H1 (cell line): ENCODE results near the gene MIB1. TPM values are rescaled to one million over a fixed set of nuclear protein-coding genes. Genes with fewer than 3 reads are reported as not detected.

Experiments
- CTCF ChIA-PET: fragments of 300-600 bp; sonication (Branson Sonifier 250); formaldehyde crosslinking; loops from one replicate; lab custom pipeline; 2021; ENCODE audit not compliant: partially characterized antibody; lab: Charles Lee
- POLR2A ChIA-PET: fragments of 300-600 bp; sonication (Branson Sonifier 250); formaldehyde crosslinking; loops from one replicate; lab custom pipeline; 2021; ENCODE audit warnings: inconsistent platforms; ENCODE audit not compliant: partially characterized antibody; lab: Charles Lee
- DNase-seq, 2 experiments: peaks; one replicate each; pipeline versions ENCODE4 v3.0.0 to v3.0.0-alpha.2; 2010 to 2022; ENCODE audit warnings: low spot score in 2 of 2, low read depth in 1 of 2, mixed read lengths in 1 of 2
- FAIRE-seq: peaks from 2 replicates; lab custom pipeline; 2011; peaks lifted over from hg19 to GRCh38; lab: Jason Lieb, UNC
- H2AFZ ChIP-seq: 2 replicates; pipeline ENCODE4 v1.8.1; 2012; ENCODE audit warnings: low read length, inconsistent platforms
- H2AK5ac ChIP-seq: 2 replicates; pipeline ENCODE4 v1.6.1; 2013; ENCODE audit warnings: low read depth, low read length
- H2BK120ac ChIP-seq: replicated peaks from 2 replicates; pipeline ENCODE3; 2013; ENCODE audit warnings: low read depth, low read length, inconsistent platforms
- H2BK12ac ChIP-seq: 2 replicates; pipeline ENCODE4 v1.6.1; 2013; ENCODE audit warnings: low read depth, low read length
- H2BK15ac ChIP-seq: 2 replicates; pipeline ENCODE4 v1.6.1; 2013; ENCODE audit warnings: low read length
- H2BK20ac ChIP-seq: 2 replicates; pipeline ENCODE4 v1.6.1; 2013; ENCODE audit warnings: low read length
- H2BK5ac ChIP-seq: 2 replicates; pipeline ENCODE4 v1.6.1; 2013; ENCODE audit warnings: low read depth, low read length
- H3K14ac ChIP-seq: 2 replicates; pipeline ENCODE4 v1.6.1; 2013; ENCODE audit warnings: inconsistent platforms; ENCODE audit not compliant: insufficient read length
- H3K18ac ChIP-seq: 2 replicates; pipeline ENCODE4 v1.6.1; 2013; ENCODE audit warnings: low read length; ENCODE audit errors: extremely low read depth
- H3K23ac ChIP-seq: 2 replicates; pipeline ENCODE4 v1.6.1; 2013; ENCODE audit warnings: inconsistent platforms; ENCODE audit not compliant: insufficient read length
- H3K23me2 ChIP-seq: 2 replicates; pipeline ENCODE4 v1.6.1; 2013; ENCODE audit warnings: low read depth, low read length
- H3K27ac ChIP-seq: 2 replicates; pipeline ENCODE4 v1.6.1; 2011; ENCODE audit warnings: low read depth, low read length, inconsistent platforms
- H3K27me3 ChIP-seq, 4 experiments: replicated peaks in 1 of 4; 1 replicate in 1 of 4; 2 replicates in 3 of 4; pipeline versions ENCODE4 v1.6.1 to v1.8.1; 2011 to 2013; ENCODE audit warnings: low read length in 3 of 4, mild to moderate bottlenecking in 3 of 4, inconsistent platforms in 2 of 4, mixed read lengths in 2 of 4, moderate library complexity in 1 of 4; ENCODE audit not compliant: control insufficient read depth in 3 of 4, insufficient read depth in 3 of 4; ENCODE audit errors: extremely low read depth in 1 of 4
- H3K36me3 ChIP-seq, 4 experiments: 2 replicates each; pipeline versions ENCODE4 v1.6.1 to v1.8.1; 2011 to 2013; ENCODE audit warnings: mild to moderate bottlenecking in 4 of 4, low read length in 3 of 4, moderate library complexity in 2 of 4, control low read depth in 1 of 4, inconsistent platforms in 1 of 4; ENCODE audit not compliant: insufficient read depth in 4 of 4, control insufficient read depth in 2 of 4
- H3K4ac ChIP-seq: replicated peaks from 2 replicates; pipeline ENCODE3; 2013; ENCODE audit warnings: low read length, low read depth, mixed read lengths, inconsistent platforms; ENCODE audit not compliant: insufficient read length
- H3K4me1 ChIP-seq, 4 experiments: replicated peaks in 1 of 4; 1 replicate in 1 of 4; 2 replicates in 3 of 4; pipeline versions ENCODE4 v1.6.1 to v1.8.1; 2011 to 2013; ENCODE audit warnings: low read length in 3 of 4, inconsistent platforms in 2 of 4, mixed read lengths in 1 of 4; ENCODE audit not compliant: insufficient read depth in 4 of 4, control insufficient read depth in 3 of 4
- H3K4me2 ChIP-seq, 2 experiments: 2 replicates each; pipeline versions ENCODE4 v1.6.1 to v1.8.1; 2011 to 2013; ENCODE audit warnings: low read depth in 2 of 2, low read length in 2 of 2, control low read depth in 1 of 2, inconsistent platforms in 1 of 2, mild to moderate bottlenecking in 1 of 2; ENCODE audit not compliant: insufficient read depth in 1 of 2
- H3K4me3 ChIP-seq, 4 experiments: fragments of 200-600, 300-600 bp in 1 of 4; sonication (generic), shearing (Covaris generic), sonication (Bioruptor Twin) in 1 of 4; 2 replicates each; pipeline versions ENCODE4 v1.5.1 to v1.8.1; 2011 to 2016; ENCODE audit warnings: low read length in 4 of 4, low read depth in 3 of 4, control low read depth in 2 of 4, inconsistent platforms in 2 of 4, mild to moderate bottlenecking in 2 of 4, mixed read lengths in 1 of 4, moderate library complexity in 1 of 4; ENCODE audit not compliant: insufficient read depth in 2 of 4; ENCODE audit errors: extremely low read depth in 1 of 4
- H3K56ac ChIP-seq: replicated peaks from 2 replicates; pipeline ENCODE3; 2013; ENCODE audit warnings: low read depth, mild to moderate bottlenecking, mixed read lengths, low read length, inconsistent platforms; ENCODE audit not compliant: insufficient read length
- H3K79me1 ChIP-seq: 2 replicates; pipeline ENCODE4 v1.6.1; 2013; ENCODE audit warnings: low read depth, low read length, control low read depth
- H3K79me2 ChIP-seq, 2 experiments: 2 replicates each; pipeline versions ENCODE4 v1.6.1 to v1.8.1; 2012 to 2013; ENCODE audit warnings: low read length in 2 of 2, mild to moderate bottlenecking in 2 of 2, inconsistent platforms in 1 of 2; ENCODE audit not compliant: insufficient read depth in 2 of 2, control insufficient read depth in 1 of 2
- H3K9ac ChIP-seq, 4 experiments: replicated peaks in 1 of 4; 1 replicate in 1 of 4; 2 replicates in 3 of 4; pipeline versions ENCODE4 v1.6.1 to v1.8.1; 2011 to 2013; ENCODE audit warnings: low read depth in 3 of 4, low read length in 3 of 4, control low read depth in 2 of 4, mild to moderate bottlenecking in 2 of 4, moderate library complexity in 2 of 4, inconsistent platforms in 1 of 4; ENCODE audit errors: extremely low read depth in 1 of 4
- H3K9me3 ChIP-seq, 2 experiments: 2 replicates each; pipeline versions ENCODE4 v1.6.1 to v1.8.1; 2012 to 2013; ENCODE audit warnings: mild to moderate bottlenecking in 2 of 2, moderate library complexity in 2 of 2, control low read depth in 1 of 2, inconsistent platforms in 1 of 2, low read depth in 1 of 2, low read length in 1 of 2, mixed read lengths in 1 of 2; ENCODE audit not compliant: insufficient read depth in 2 of 2
- H4K20me1 ChIP-seq, 2 experiments: replicated peaks in 1 of 2; 2 replicates each; pipeline versions ENCODE3 to v1.8.1; 2011 to 2013; ENCODE audit warnings: inconsistent platforms in 2 of 2, low read length in 2 of 2, mild to moderate bottlenecking in 1 of 2; ENCODE audit not compliant: insufficient read depth in 2 of 2, control insufficient read depth in 1 of 2
- H4K5ac ChIP-seq: 2 replicates; pipeline ENCODE4 v1.6.1; 2013; ENCODE audit warnings: low read length, low read depth, mixed read lengths, inconsistent platforms; ENCODE audit not compliant: insufficient read length
- H4K8ac ChIP-seq: 2 replicates; pipeline ENCODE4 v1.8.0; 2013; ENCODE audit warnings: mild to moderate bottlenecking, moderate library complexity, low read length, inconsistent platforms; ENCODE audit not compliant: insufficient read depth; ENCODE audit errors: extremely low read depth
- H4K91ac ChIP-seq: replicated peaks from 2 replicates; pipeline ENCODE3; 2013; ENCODE audit warnings: low read length, mixed read lengths, inconsistent platforms; ENCODE audit not compliant: insufficient read length
- FOSL1 ChIP-seq: IDR thresholded peaks from 2 replicates; pipeline ENCODE4 v1.6.1; 2011; ENCODE audit warnings: mild to moderate bottlenecking, low read depth, low read length, moderate library complexity; ENCODE audit not compliant: insufficient read depth
- JUND ChIP-seq: IDR thresholded peaks from 2 replicates; pipeline ENCODE4 v1.6.1; 2011; ENCODE audit warnings: mild to moderate bottlenecking, improper control_type of control experiment, low read length
- SP2 ChIP-seq: IDR thresholded peaks from 2 replicates; pipeline ENCODE4 v1.6.1; 2012; ENCODE audit warnings: mild to moderate bottlenecking, low read length, inconsistent platforms
- SRF ChIP-seq: IDR thresholded peaks from 2 replicates; pipeline ENCODE4 v1.6.1; 2011; ENCODE audit warnings: mild to moderate bottlenecking, low read depth, low read length, moderate library complexity
- TAF1 ChIP-seq: IDR thresholded peaks from 2 replicates; pipeline ENCODE4 v1.6.1; 2011; ENCODE audit warnings: mild to moderate bottlenecking, low read depth, low read length
- WGBS, 2 experiments: shearing (Covaris generic) in 1 of 2; methylation state at CpG; one replicate each; pipeline versions ENCODE4 v1.1.6 to v1.1.7; 2013 to 2015; ENCODE audit warnings: low lambda C conversion rate in 2 of 2, mixed read lengths in 2 of 2, inconsistent platforms in 1 of 2, low coverage in 1 of 2, missing lambda C conversion rate in 1 of 2; ENCODE audit not compliant: insufficient replicate concordance in 2 of 2, insufficient coverage in 1 of 2, insufficient read length in 1 of 2; ENCODE audit errors: extremely low coverage in 1 of 2, missing lambda C conversion rate in 1 of 2; 5-methylcytosine and 5-hydroxymethylcytosine counted together
- polyA plus RNA-seq, 7 experiments: library from polyadenylated mRNA; depleted of rRNA in 3 of 7; stranded (reverse) in 5 of 7; unstranded in 2 of 7; fragments of >200 nt in 5 of 7; fragments of 200-250 nt in 2 of 7; gene quantifications; 1 replicate in 5 of 7; 2 replicates in 1 of 7; 4 replicates in 1 of 7; pipeline versions ENCODE4 v1.2.1 to v1.2.3, GENCODE V29; 2011 to 2013; ENCODE audit warnings: missing spikeins in 2 of 7, mixed read lengths in 2 of 7
- total RNA-seq: library from RNA; stranded (reverse); fragmentation: NEBNext Ultra II Directional; extraction: Animal tissue kit (Norgen Biotek cat#: 25700); gene quantifications from 2 replicates; pipeline ENCODE4 v1.2.1, GENCODE V29; 2021

The MIB1 gene
- total and polyA plus RNA-seq, 2 of the 8 experiments (the other 6 are each of a cell fraction or from before 2014, with no cell fraction given) = 8.2 to 60.3 TPM

GRCh38 chr18:21853775-21854552, 113.4 kb downstream of the MIB1 start:
- no peak overlapping the region for H2BK120ac ChIP-seq
- no peaks in the 10 kb centered on the region for H3K27me3 ChIP-seq
- H3K4me3 ChIP-seq = no peak overlapping the region
- no peak overlapping the region for H4K8ac ChIP-seq
- H2AFZ ChIP-seq = no peak overlapping the region
- H3K4me2 ChIP-seq = no peak overlapping the region
- H3K4me1 ChIP-seq = no peaks in the 10 kb centered on the region
- ChIA-PET CTCF (no interaction called here), POLR2A (interaction anchor here (1.3 kb wide), 1 partner anchor 23 kb away, joined by 3 read pairs; no protein-coding TSS in a partner anchor)
- no peak overlapping the region for H3K9ac ChIP-seq
- no peak overlapping the region for H2BK5ac ChIP-seq
- no peak overlapping the region for H3K4ac ChIP-seq
- H3K27ac ChIP-seq = no peak overlapping the region
- no peak overlapping the region for H3K18ac ChIP-seq
- H2AK5ac ChIP-seq = no peak overlapping the region
- no peaks in the 10 kb centered on the region for H3K23me2 ChIP-seq
- H3K9me3 ChIP-seq = no peaks in the 10 kb centered on the region
- H3K23ac ChIP-seq = no peak overlapping the region
- no peak overlapping the region for H2BK20ac ChIP-seq
- no peak for TF ChIP-seq SRF
- TF ChIP-seq SP2 = no peak
- TF ChIP-seq JUND = no peak
- TF ChIP-seq FOSL1 = no peak
- no peak for TF ChIP-seq TAF1
- H3K56ac ChIP-seq = no peak overlapping the region
- no peak overlapping the region for H2BK15ac ChIP-seq
- H2BK12ac ChIP-seq = no peak overlapping the region
- H3K79me2 ChIP-seq = no peaks in the 10 kb centered on the region
- DNase-seq = no peak
- H3K14ac ChIP-seq = no peak overlapping the region
- H4K20me1 ChIP-seq = peaks cover 0 to 2% of the 10 kb centered on the region in 2 experiments
- WGBS, 2 experiments = 90% methylated on average over 6 of the region's 6 CpGs; no CpG with 5 or more reads in 1 of the 2 experiments
- FAIRE-seq = no peak
- peaks cover 0 to 28% (median 14%) of the 10 kb centered on the region in 4 experiments; a peak in 6 of 8 replicates for H3K36me3 ChIP-seq
- H4K91ac ChIP-seq = no peak overlapping the region
- H4K5ac ChIP-seq = no peak overlapping the region
- H3K79me1 ChIP-seq = no peaks in the 10 kb centered on the region
